RWPE2 (cell line): ENCODE data around the gene CYRIA.

ENCODE experiments used
- ATAC-seq: fragments of 200-7000 bp; cut with Tn5 transposase; 3 replicates; pipeline ENCODE4 v1.9.1; 2021; ENCODE audit warnings: low read depth
- DNase-seq: peaks from one replicate; pipeline ENCODE4 v3.0.0-alpha.2; 2020; ENCODE audit warnings: low spot score
- H3K27ac ChIP-seq: fragments of 450-650 bp; 2 replicates; pipeline ENCODE4 v1.5.1; 2017; ENCODE audit warnings: mild to moderate bottlenecking; ENCODE audit not compliant: poor library complexity, severe bottlenecking
- H3K27me3 ChIP-seq: fragments of 250-450 bp; sonication (Bioruptor Pico); 2 replicates; pipeline ENCODE4 v1.5.1; 2021; ENCODE audit warnings: mild to moderate bottlenecking, moderate library complexity; ENCODE audit not compliant: insufficient read depth, poor library complexity, severe bottlenecking
- H3K36me3 ChIP-seq: fragments of 250-450 bp; sonication (Bioruptor Pico); 2 replicates; pipeline ENCODE4 v1.5.1; 2020; ENCODE audit warnings: low read depth, mild to moderate bottlenecking, moderate library complexity
- H3K4me1 ChIP-seq: fragments of 250-450 bp; sonication (Bioruptor Pico); 2 replicates; pipeline ENCODE4 v1.5.1; 2021; ENCODE audit warnings: mild to moderate bottlenecking, moderate library complexity; ENCODE audit not compliant: insufficient read depth, poor library complexity, severe bottlenecking
- H3K4me3 ChIP-seq: fragments of 250-450 bp; sonication (Bioruptor Pico); 2 replicates; pipeline ENCODE4 v1.5.1; 2021; ENCODE audit warnings: mild to moderate bottlenecking, moderate library complexity; ENCODE audit not compliant: severe bottlenecking
- H3K9me3 ChIP-seq: fragments of 250-450 bp; sonication (Bioruptor Pico); 2 replicates; pipeline ENCODE4 v1.5.1; 2021; ENCODE audit warnings: mild to moderate bottlenecking, moderate library complexity; ENCODE audit not compliant: severe bottlenecking
- TF ChIP-seq, protein P1 (sequence below): fragments of 450-650 bp; IDR thresholded peaks from one replicate; pipeline ENCODE4 v1.5.1; 2017; ENCODE audit warnings: mild to moderate bottlenecking, moderate library complexity; ENCODE audit not compliant: poor library complexity, severe bottlenecking

The CYRIA gene

DNA sequence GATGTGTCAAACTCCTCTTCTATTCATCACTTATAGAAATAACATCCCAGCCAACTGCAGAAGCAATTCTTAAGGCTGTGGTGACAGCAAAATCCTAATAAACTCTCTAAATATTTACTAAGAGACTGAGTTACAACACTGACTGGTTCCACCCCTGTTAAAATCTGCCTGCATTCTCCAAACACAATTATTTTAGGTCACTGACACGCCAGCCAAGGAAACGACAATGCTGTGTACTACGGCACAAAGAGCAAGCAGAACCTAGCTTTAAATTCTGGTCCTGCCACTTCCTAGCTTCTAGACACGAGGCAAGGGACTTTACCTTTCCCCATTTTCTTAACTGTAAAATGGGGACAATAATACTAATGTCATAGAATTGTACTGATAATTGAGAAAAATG, 4.1 kb downstream of the CYRIA start:
- no peaks in the 10 kb centered on the region for H3K36me3 ChIP-seq
- no peak overlapping the region for H3K27ac ChIP-seq
- H3K9me3 ChIP-seq = no peaks in the 10 kb centered on the region
- no peaks in the 10 kb centered on the region for H3K27me3 ChIP-seq
- DNase-seq (no peak), ATAC-seq (no peak)
- no peaks in the 10 kb centered on the region for H3K4me1 ChIP-seq
- TF ChIP-seq, protein P1, sequence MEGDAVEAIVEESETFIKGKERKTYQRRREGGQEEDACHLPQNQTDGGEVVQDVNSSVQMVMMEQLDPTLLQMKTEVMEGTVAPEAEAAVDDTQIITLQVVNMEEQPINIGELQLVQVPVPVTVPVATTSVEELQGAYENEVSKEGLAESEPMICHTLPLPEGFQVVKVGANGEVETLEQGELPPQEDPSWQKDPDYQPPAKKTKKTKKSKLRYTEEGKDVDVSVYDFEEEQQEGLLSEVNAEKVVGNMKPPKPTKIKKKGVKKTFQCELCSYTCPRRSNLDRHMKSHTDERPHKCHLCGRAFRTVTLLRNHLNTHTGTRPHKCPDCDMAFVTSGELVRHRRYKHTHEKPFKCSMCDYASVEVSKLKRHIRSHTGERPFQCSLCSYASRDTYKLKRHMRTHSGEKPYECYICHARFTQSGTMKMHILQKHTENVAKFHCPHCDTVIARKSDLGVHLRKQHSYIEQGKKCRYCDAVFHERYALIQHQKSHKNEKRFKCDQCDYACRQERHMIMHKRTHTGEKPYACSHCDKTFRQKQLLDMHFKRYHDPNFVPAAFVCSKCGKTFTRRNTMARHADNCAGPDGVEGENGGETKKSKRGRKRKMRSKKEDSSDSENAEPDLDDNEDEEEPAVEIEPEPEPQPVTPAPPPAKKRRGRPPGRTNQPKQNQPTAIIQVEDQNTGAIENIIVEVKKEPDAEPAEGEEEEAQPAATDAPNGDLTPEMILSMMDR = no peak
- no peak overlapping the region for H3K4me3 ChIP-seq

DNA sequence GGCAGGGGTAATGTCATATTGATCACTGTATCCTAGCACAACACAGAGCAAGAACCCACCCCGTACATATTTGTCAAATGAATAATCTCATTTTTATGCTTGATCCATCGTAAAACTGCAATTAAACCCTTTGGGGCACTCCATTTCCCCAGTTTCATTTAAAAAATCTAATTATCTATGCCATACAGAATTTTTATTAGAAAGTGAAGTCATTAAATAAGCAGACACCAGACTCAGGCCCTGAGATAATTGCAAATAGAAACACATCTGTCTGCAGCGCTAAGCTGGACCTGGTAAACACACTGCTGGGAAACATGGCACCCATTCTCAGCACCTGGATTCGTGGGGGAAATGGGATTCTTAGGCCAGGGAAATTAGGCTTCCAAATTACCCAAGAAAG, 5.1 kb downstream of the CYRIA start:
- no peaks in the 10 kb centered on the region for H3K4me1 ChIP-seq
- no peaks in the 10 kb centered on the region for H3K9me3 ChIP-seq
- DNase-seq (no peak), ATAC-seq (no peak)
- no peaks in the 10 kb centered on the region for H3K36me3 ChIP-seq
- no peak overlapping the region for H3K4me3 ChIP-seq
- H3K27ac ChIP-seq = no peak overlapping the region
- TF ChIP-seq, protein P1 = no peak
- H3K27me3 ChIP-seq = no peaks in the 10 kb centered on the region

DNA sequence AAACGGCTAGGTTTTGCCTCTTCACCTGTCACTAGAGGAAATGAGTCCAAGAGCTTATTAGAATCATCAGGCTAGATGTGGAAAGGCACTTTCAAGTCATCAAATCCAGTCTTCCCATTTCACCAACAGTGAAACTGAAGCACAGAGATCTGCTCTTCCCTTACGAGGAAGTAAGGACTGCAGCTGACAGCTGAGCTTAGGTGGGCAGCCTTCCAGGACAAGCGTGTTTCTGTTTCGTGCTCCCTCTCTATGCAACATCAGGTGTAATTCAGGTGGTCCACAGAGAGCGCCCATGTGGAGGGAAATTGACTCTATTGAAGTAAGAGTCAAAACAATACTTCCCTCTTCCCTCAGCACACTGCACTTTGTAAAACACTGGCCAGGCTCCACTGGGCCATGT, 5.5 kb downstream of the CYRIA start:
- H3K27ac ChIP-seq = no peak overlapping the region
- no peak for DNase-seq
- no peak for ATAC-seq
- TF ChIP-seq, protein P1 = no peak
- H3K27me3 ChIP-seq = no peaks in the 10 kb centered on the region
- H3K4me3 ChIP-seq = no peak overlapping the region
- no peaks in the 10 kb centered on the region for H3K9me3 ChIP-seq
- H3K4me1 ChIP-seq = no peaks in the 10 kb centered on the region
- H3K36me3 ChIP-seq = no peaks in the 10 kb centered on the region

DNA sequence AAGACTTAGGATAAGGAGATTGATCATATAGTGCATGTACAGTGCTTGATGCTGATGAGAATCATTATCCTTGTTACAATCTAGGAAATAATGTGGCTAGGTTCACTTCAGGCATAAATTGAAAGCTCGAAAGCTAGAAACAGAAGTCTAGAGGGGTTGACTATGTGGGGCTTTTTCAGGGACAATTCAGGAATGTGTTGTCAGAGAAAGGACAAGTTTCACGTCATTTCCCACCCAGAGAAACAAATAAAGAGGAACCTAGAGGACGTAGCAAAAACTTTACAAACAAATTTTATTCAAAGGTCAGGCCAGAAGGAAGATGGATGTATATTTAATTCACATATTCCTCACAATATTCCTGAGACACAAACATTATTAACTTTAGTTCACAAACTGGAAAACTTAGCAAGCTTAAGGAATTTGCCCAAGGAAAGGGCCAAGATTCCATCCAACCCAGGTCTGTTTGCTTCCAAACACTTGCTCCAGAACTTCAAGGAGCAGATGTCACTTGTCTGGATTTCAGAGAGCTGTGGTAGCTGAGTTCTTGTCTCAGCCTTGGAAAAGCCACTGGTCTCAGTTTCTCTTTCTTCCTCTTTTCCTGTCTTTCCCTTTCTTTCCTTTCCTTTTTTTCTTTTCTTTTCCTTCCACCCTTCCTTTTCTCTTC, 7.4 kb downstream of the CYRIA start:
- H3K4me3 ChIP-seq = no peak overlapping the region

DNA sequence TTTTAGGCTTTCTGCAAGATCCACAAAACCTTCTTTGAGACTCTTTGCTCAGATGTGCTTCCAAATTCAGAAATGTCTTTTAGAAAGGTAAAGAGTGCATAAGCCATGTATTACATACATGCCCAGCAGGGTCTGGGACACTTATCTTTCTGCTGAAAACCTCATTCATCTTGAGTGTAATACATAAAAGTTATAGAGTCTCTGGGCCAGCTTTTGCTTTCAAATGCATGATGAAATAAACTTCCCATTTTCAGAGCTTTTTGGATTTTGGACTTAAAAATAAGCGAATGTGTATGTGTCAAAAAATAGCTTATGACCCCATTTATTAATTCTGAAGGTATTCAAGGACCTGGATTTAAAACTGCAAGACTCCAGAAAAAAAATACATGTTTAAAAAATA, 8.0 kb downstream of the CYRIA start:
- Histone ChIP-seq H3K9me3 (no peaks in the 10 kb centered on the region), H3K27me3 (no peaks in the 10 kb centered on the region), H3K27ac (no peak overlapping the region), H3K4me3 (no peak overlapping the region), H3K36me3 (no peaks in the 10 kb centered on the region), H3K4me1 (peaks cover 5% of the 10 kb centered on the region)
- ATAC-seq = no peak
- DNase-seq = no peak
- TF ChIP-seq, protein P1 = no peak

More for the DNA sequence above, 7.4 kb downstream of the CYRIA start:
- Histone ChIP-seq H3K9me3 (no peaks in the 10 kb centered on the region), H3K36me3 (no peaks in the 10 kb centered on the region), H3K27ac (no peak overlapping the region), H3K4me1 (no peaks in the 10 kb centered on the region), H3K27me3 (no peaks in the 10 kb centered on the region)
- DNase-seq (no peak), ATAC-seq (no peak)
- TF ChIP-seq, protein P1 = no peak
